Measurements from ENCODE around the gene PDE7B.

- TF ChIP-seq CTCF (IDR thresholded peaks at IDR 0.05) (no peak), POLR2A (IDR thresholded peaks at IDR 0.05) (no peak)
Measured at GRCh38 chr6:135850882-135851281, 619 bp upstream of the PDE7B start.
